ENCODE data around the gene KCTD1.

KCTD1 gene

GRCh38 chr18:26548415-26549262 lies at the start of gene KCTD1:
TSS of gene KCTD1 (minus strand) at chr18:26548553. CDS start at chr18:26548536, 17 bp downstream.
- H3K9me3 Mint-ChIP-seq: no peaks in the 10 kb centered on the region
- CTCF ChIA-PET: interaction anchor here (1.0 to 1.3 kb wide), 2 partner anchors 10 to 72 kb away, joined by 3 to 4 read pairs; no protein-coding TSS in a partner anchor
- peaks cover 7% of the 10 kb centered on the region for H3K36me3 Mint-ChIP-seq
- peaks cover 66% of the 10 kb centered on the region for H3K27me3 Mint-ChIP-seq
- H3K4me1 Mint-ChIP-seq: peaks cover 30% of the 10 kb centered on the region
- peak; percentile 83 for DNase-seq
- peak within 1 kb of the TSS; percentile 73 for H3K27ac Mint-ChIP-seq
- peak within 1 kb of the TSS; percentile 86 for H3K4me3 Mint-ChIP-seq

- H3K36me3 Mint-ChIP-seq: no peaks in the 10 kb centered on the region
- DNase-seq: no peak
- H3K9me3 Mint-ChIP-seq: no peaks in the 10 kb centered on the region
- no peak overlapping the region for H3K27ac Mint-ChIP-seq
- no peak overlapping the region for H3K4me3 Mint-ChIP-seq
- H3K27me3 Mint-ChIP-seq: peaks cover 9% of the 10 kb centered on the region
- CTCF ChIA-PET: no interaction called here
- H3K4me1 Mint-ChIP-seq: no peaks in the 10 kb centered on the region
These were observed 45.3 kb upstream of the KCTD1 start for GRCh38 chr18:26593365-26594320.

- H3K36me3 Mint-ChIP-seq: no peaks in the 10 kb centered on the region
- CTCF ChIA-PET: no interaction called here
- no peak overlapping the region for H3K4me3 Mint-ChIP-seq
- no peaks in the 10 kb centered on the region for H3K4me1 Mint-ChIP-seq
- no peaks in the 10 kb centered on the region for H3K9me3 Mint-ChIP-seq
- no peak overlapping the region for H3K27ac Mint-ChIP-seq
- no peaks in the 10 kb centered on the region for H3K27me3 Mint-ChIP-seq
- no peak for DNase-seq
These were observed 36.4 kb upstream of the KCTD1 start for GRCh38 chr18:26584745-26585144.

- H3K27ac Mint-ChIP-seq: no peak overlapping the region
These were observed 31.7 kb upstream of the KCTD1 start for GRCh38 chr18:26579941-26580618.

GRCh38 chr18:26575865-26576217 lies 27.5 kb upstream of the KCTD1 start:
- no peak overlapping the region for H3K4me3 Mint-ChIP-seq
- H3K27me3 Mint-ChIP-seq: peaks cover 32% of the 10 kb centered on the region
- H3K9me3 Mint-ChIP-seq: no peaks in the 10 kb centered on the region

More at GRCh38 chr18:26579941-26580618, 31.7 kb upstream of the KCTD1 start:
- CTCF ChIA-PET: no interaction called here
- Mint-ChIP-seq H3K4me1 (peaks cover 4% of the 10 kb centered on the region), H3K4me3 (no peak overlapping the region), H3K27me3 (peaks cover 19% of the 10 kb centered on the region), H3K36me3 (no peaks in the 10 kb centered on the region), H3K9me3 (no peaks in the 10 kb centered on the region)
- DNase-seq: no peak

GRCh38 chr18:26574958-26575864 lies 26.9 kb upstream of the KCTD1 start:
- Mint-ChIP-seq H3K4me3 (no peak overlapping the region), H3K9me3 (no peaks in the 10 kb centered on the region), H3K27ac (no peak overlapping the region), H3K27me3 (peaks cover 32% of the 10 kb centered on the region), H3K4me1 (peaks cover 5% of the 10 kb centered on the region), H3K36me3 (no peaks in the 10 kb centered on the region)
- CTCF ChIA-PET: no interaction called here
- no peak for DNase-seq

More at GRCh38 chr18:26575865-26576217, 27.5 kb upstream of the KCTD1 start:
- DNase-seq: no peak
- CTCF ChIA-PET: no interaction called here
- no peaks in the 10 kb centered on the region for H3K36me3 Mint-ChIP-seq
- peaks cover 5% of the 10 kb centered on the region for H3K4me1 Mint-ChIP-seq
- H3K27ac Mint-ChIP-seq: no peak overlapping the region

GRCh38 chr18:26568926-26569665 lies 20.7 kb upstream of the KCTD1 start:
- CTCF ChIA-PET: no interaction called here
- Mint-ChIP-seq H3K36me3 (no peaks in the 10 kb centered on the region), H3K9me3 (no peaks in the 10 kb centered on the region), H3K27me3 (peaks cover 20% of the 10 kb centered on the region), H3K27ac (no peak overlapping the region), H3K4me3 (no peak overlapping the region), H3K4me1 (no peaks in the 10 kb centered on the region)
- no peak for DNase-seq

- Mint-ChIP-seq H3K4me3 (no peak overlapping the region), H3K4me1 (no peaks in the 10 kb centered on the region), H3K36me3 (no peaks in the 10 kb centered on the region), H3K9me3 (no peaks in the 10 kb centered on the region), H3K27me3 (peaks cover 16% of the 10 kb centered on the region), H3K27ac (no peak overlapping the region)
- DNase-seq: no peak
- CTCF ChIA-PET: no interaction called here
These were observed 20.2 kb upstream of the KCTD1 start for GRCh38 chr18:26568513-26568912.

- CTCF ChIA-PET: no interaction called here
- Mint-ChIP-seq H3K4me3 (no peak overlapping the region), H3K4me1 (no peaks in the 10 kb centered on the region)
These were observed 18.7 kb upstream of the KCTD1 start for GRCh38 chr18:26566874-26567555.

GRCh38 chr18:26565514-26565913 lies 17.2 kb upstream of the KCTD1 start:
- Mint-ChIP-seq H3K4me1 (no peaks in the 10 kb centered on the region), H3K36me3 (no peaks in the 10 kb centered on the region), H3K4me3 (no peak overlapping the region), H3K9me3 (no peaks in the 10 kb centered on the region), H3K27ac (no peak overlapping the region), H3K27me3 (peaks cover 16% of the 10 kb centered on the region)
- no peak for DNase-seq
- CTCF ChIA-PET: no interaction called here

More at GRCh38 chr18:26566874-26567555, 18.7 kb upstream of the KCTD1 start:
- no peak for DNase-seq
- no peaks in the 10 kb centered on the region for H3K9me3 Mint-ChIP-seq
- peaks cover 16% of the 10 kb centered on the region for H3K27me3 Mint-ChIP-seq
- H3K36me3 Mint-ChIP-seq: no peaks in the 10 kb centered on the region
- H3K27ac Mint-ChIP-seq: no peak overlapping the region

GRCh38 chr18:26563024-26563423 lies 14.7 kb upstream of the KCTD1 start:
- Mint-ChIP-seq H3K4me3 (no peak overlapping the region), H3K9me3 (no peaks in the 10 kb centered on the region), H3K4me1 (no peaks in the 10 kb centered on the region), H3K36me3 (no peaks in the 10 kb centered on the region), H3K27ac (no peak overlapping the region), H3K27me3 (peaks cover 11% of the 10 kb centered on the region)
- DNase-seq: no peak
- CTCF ChIA-PET: no interaction called here

- Mint-ChIP-seq H3K4me1 (no peaks in the 10 kb centered on the region), H3K9me3 (no peaks in the 10 kb centered on the region)
- CTCF ChIA-PET: no interaction called here
These were observed 14.2 kb upstream of the KCTD1 start for GRCh38 chr18:26562568-26562967.

More at GRCh38 chr18:26562568-26562967, 14.2 kb upstream of the KCTD1 start:
- Mint-ChIP-seq H3K27me3 (peaks cover 15% of the 10 kb centered on the region), H3K4me3 (no peak overlapping the region), H3K36me3 (no peaks in the 10 kb centered on the region), H3K27ac (no peak overlapping the region)
- DNase-seq: no peak

Measured in activated naive CD4-positive, alpha-beta T cell treated with anti-CD3 and anti-CD28 coated beads, Interleukin-2, amount 10 ng/mL, durations not matched to agents 7 days and 5 days (primary cell).